Activated gamma-delta T cell treated with Interleukin-2 at 50 U/mL for 16 hours (primary cell): ENCODE results near the gene SLC13A4.
"Not testable (repeated sequence)": the region's sequence is repeated elsewhere in the genome, so short reads cannot be mapped to it uniquely, and the experiment has no call there.

ENCODE experiments used
- DNase-seq: peaks from one replicate; pipeline ENCODE4 v3.0.0-alpha.2; 2020

SLC13A4 gene

GRCh38 chr7:135728136-135728669 lies at the start of gene SLC13A4:
Gene SLC13A4 (minus strand): TSS chr7:135728186. CDS start chr7:135727496, 690 bp downstream.
- no peak for DNase-seq

- DNase-seq = not testable (repeated sequence)
Observed at GRCh38 chr7:135775915-135776314, 47.9 kb upstream of the SLC13A4 start.

- no peak for DNase-seq
Observed at GRCh38 chr7:135775230-135775629, 47.2 kb upstream of the SLC13A4 start.

- no peak for DNase-seq
Observed at GRCh38 chr7:135774284-135774683, 46.3 kb upstream of the SLC13A4 start.

- DNase-seq = no peak
Observed at GRCh38 chr7:135773464-135773863, 45.5 kb upstream of the SLC13A4 start.

GRCh38 chr7:135772639-135773222 lies 44.7 kb upstream of the SLC13A4 start:
- DNase-seq = no peak

- no peak for DNase-seq
Observed at GRCh38 chr7:135771961-135772638, 44.1 kb upstream of the SLC13A4 start.

- DNase-seq = no peak
Observed at GRCh38 chr7:135771051-135771450, 43.1 kb upstream of the SLC13A4 start.

- DNase-seq = no peak
Observed at GRCh38 chr7:135770139-135770710, 42.2 kb upstream of the SLC13A4 start.

- no peak for DNase-seq
Observed at GRCh38 chr7:135769005-135769802, 41.2 kb upstream of the SLC13A4 start.

GRCh38 chr7:135768467-135768866 lies 40.5 kb upstream of the SLC13A4 start:
- no peak for DNase-seq

- DNase-seq = no peak
Observed at GRCh38 chr7:135768064-135768463, 40.1 kb upstream of the SLC13A4 start.

GRCh38 chr7:135763261-135763660 lies 35.3 kb upstream of the SLC13A4 start:
- DNase-seq = no peak

- DNase-seq = no peak
Observed at GRCh38 chr7:135761751-135762488, 33.9 kb upstream of the SLC13A4 start.

GRCh38 chr7:135759532-135759931 lies 31.5 kb upstream of the SLC13A4 start:
- DNase-seq = no peak

GRCh38 chr7:135758531-135758932 lies 30.5 kb upstream of the SLC13A4 start:
- DNase-seq = no peak

GRCh38 chr7:135757719-135758411 lies 29.9 kb upstream of the SLC13A4 start:
- no peak for DNase-seq

GRCh38 chr7:135756191-135756590 lies 28.2 kb upstream of the SLC13A4 start:
- no peak for DNase-seq

- no peak for DNase-seq
Observed at GRCh38 chr7:135755351-135755753, 27.4 kb upstream of the SLC13A4 start.

GRCh38 chr7:135753616-135754413 lies 25.8 kb upstream of the SLC13A4 start:
- DNase-seq = no peak

GRCh38 chr7:135748770-135749169 lies 20.8 kb upstream of the SLC13A4 start, which contains the start of gene FAM180A:
Gene FAM180A (minus strand): TSS chr7:135748813. CDS start chr7:135748580, 233 bp downstream.
- no peak for DNase-seq
